Nephron progenitor cell (in vitro differentiated cells): ENCODE measurements around the gene CCDC148.

Experiments
- DNase-seq: peaks from one replicate; pipeline ENCODE4 v3.0.0; 2021
- H3K27ac Mint-ChIP-seq: 2 replicates; pipeline ENCODE4 v1.8.0; 2021; ENCODE audit warnings: mild to moderate bottlenecking, moderate library complexity, mixed read lengths
- H3K27me3 Mint-ChIP-seq: 2 replicates; pipeline ENCODE4 v1.8.0; 2021; ENCODE audit warnings: mild to moderate bottlenecking, low read depth, mixed read lengths; ENCODE audit not compliant: poor library complexity
- H3K36me3 Mint-ChIP-seq: 2 replicates; pipeline ENCODE4 v1.8.0; 2021; ENCODE audit warnings: low read depth, mixed read lengths
- H3K4me1 Mint-ChIP-seq: 2 replicates; pipeline ENCODE4 v1.8.0; 2021; ENCODE audit warnings: mixed read lengths
- H3K4me3 Mint-ChIP-seq: 2 replicates; pipeline ENCODE4 v1.8.0; 2021; ENCODE audit warnings: mild to moderate bottlenecking, moderate library complexity, mixed read lengths
- H3K9me3 Mint-ChIP-seq: 2 replicates; pipeline ENCODE4 v1.8.0; 2021; ENCODE audit warnings: mild to moderate bottlenecking, moderate library complexity, mixed read lengths
- CTCF ChIP-seq: fragments of 200-600 bp; sonication (generic); IDR thresholded peaks from 2 replicates; pipeline ENCODE4 v1.5.0; 2021; ENCODE audit warnings: antibody characterized with exemption

The CCDC148 gene

GRCh38 chr2:158414538-158414937 is 42.0 kb downstream of the CCDC148 start:
- Mint-ChIP-seq H3K4me1 (no peaks in the 10 kb centered on the region), H3K4me3 (no peak overlapping the region), H3K27ac (no peak overlapping the region), H3K27me3 (peaks cover 3% of the 10 kb centered on the region), H3K36me3 (peaks cover 14% of the 10 kb centered on the region), H3K9me3 (peaks cover 36% of the 10 kb centered on the region)
- no peak for DNase-seq
- TF ChIP-seq CTCF: no peak

- H3K36me3 Mint-ChIP-seq: peaks cover 14% of the 10 kb centered on the region
- H3K27me3 Mint-ChIP-seq: peaks cover 3% of the 10 kb centered on the region
- DNase-seq: no peak
- H3K4me1 Mint-ChIP-seq: no peaks in the 10 kb centered on the region
- no peak overlapping the region for H3K27ac Mint-ChIP-seq
- no peak for TF ChIP-seq CTCF
- peaks cover 41% of the 10 kb centered on the region for H3K9me3 Mint-ChIP-seq
- no peak overlapping the region for H3K4me3 Mint-ChIP-seq
Measured at GRCh38 chr2:158413581-158413980, 43.0 kb downstream of the CCDC148 start.

GRCh38 chr2:158412206-158412605 is 44.3 kb downstream of the CCDC148 start:
- H3K36me3 Mint-ChIP-seq: peaks cover 14% of the 10 kb centered on the region
- DNase-seq: no peak
- peaks cover 3% of the 10 kb centered on the region for H3K27me3 Mint-ChIP-seq
- H3K4me3 Mint-ChIP-seq: no peak overlapping the region
- no peak for TF ChIP-seq CTCF
- H3K27ac Mint-ChIP-seq: no peak overlapping the region
- H3K4me1 Mint-ChIP-seq: no peaks in the 10 kb centered on the region
- peaks cover 41% of the 10 kb centered on the region for H3K9me3 Mint-ChIP-seq

- no peak overlapping the region for H3K27ac Mint-ChIP-seq
- H3K36me3 Mint-ChIP-seq: peaks cover 14% of the 10 kb centered on the region
- H3K4me1 Mint-ChIP-seq: no peaks in the 10 kb centered on the region
- no peak overlapping the region for H3K4me3 Mint-ChIP-seq
- H3K27me3 Mint-ChIP-seq: peaks cover 3% of the 10 kb centered on the region
- DNase-seq: no peak
- H3K9me3 Mint-ChIP-seq: peaks cover 41% of the 10 kb centered on the region
- no peak for TF ChIP-seq CTCF
Measured at GRCh38 chr2:158411748-158412147, 44.8 kb downstream of the CCDC148 start.

GRCh38 chr2:158410132-158410531 is 46.4 kb downstream of the CCDC148 start:
- Mint-ChIP-seq H3K4me3 (no peak overlapping the region), H3K27ac (no peak overlapping the region), H3K27me3 (peaks cover 3% of the 10 kb centered on the region), H3K9me3 (peaks cover 31% of the 10 kb centered on the region), H3K4me1 (no peaks in the 10 kb centered on the region), H3K36me3 (peaks cover 14% of the 10 kb centered on the region)
- TF ChIP-seq CTCF: no peak
- DNase-seq: no peak

- no peak overlapping the region for H3K4me3 Mint-ChIP-seq
- H3K36me3 Mint-ChIP-seq: peaks cover 14% of the 10 kb centered on the region
- H3K9me3 Mint-ChIP-seq: peaks cover 28% of the 10 kb centered on the region
- no peak for DNase-seq
- no peaks in the 10 kb centered on the region for H3K27me3 Mint-ChIP-seq
- no peak overlapping the region for H3K27ac Mint-ChIP-seq
- TF ChIP-seq CTCF: no peak
- H3K4me1 Mint-ChIP-seq: no peaks in the 10 kb centered on the region
Measured at GRCh38 chr2:158407031-158407430, 49.5 kb downstream of the CCDC148 start.
